SK-N-SH (cell line): Measurements from ENCODE around the gene ADAMTS13. TPM values are rescaled to one million over a fixed set of nuclear protein-coding genes. Genes with fewer than 3 reads are reported as not detected.

Experiments
- CTCF ChIA-PET: fragments of 300-600, 350-600 bp; formaldehyde crosslinking; extraction: SDS; loops from one replicate; lab custom pipeline; 2021; lab: Yijun Ruan, JAX
- POLR2A ChIA-PET: fragments of 350-600 bp; sonication (Branson Sonifier 250); formaldehyde crosslinking; extraction: SDS; loops from one replicate; lab custom pipeline; 2020; ENCODE audit warnings: antibody characterized with exemption, inconsistent platforms; lab: Yijun Ruan, JAX
- DNase-seq: peaks from one replicate; pipeline ENCODE4 v3.0.0; 2012
- H2AFZ ChIP-seq: fragments of 200-600 bp; sonication (generic); 2 replicates; pipeline ENCODE4 v1.8.1; 2016; ENCODE audit warnings: antibody characterized with exemption, mild to moderate bottlenecking, low read depth
- H3F3A ChIP-seq: fragments of 200-600 bp; sonication (generic); replicated peaks from 2 replicates; pipeline ENCODE3; 2016; ENCODE audit warnings: antibody characterized with exemption, mild to moderate bottlenecking; ENCODE audit not compliant: insufficient read depth
- H3K27ac ChIP-seq, 2 experiments: fragments of 200-500 bp in 1 of 2; fragments of 200-600 bp in 1 of 2; sonication (Bioruptor generic) in 1 of 2; sonication (generic), shearing (Covaris generic) in 1 of 2; 2 replicates each; pipeline versions ENCODE4 v1.5.1 to v1.6.1; 2014 to 2016; ENCODE audit warnings: low read depth in 2 of 2, inconsistent platforms in 1 of 2, low read length in 1 of 2, mild to moderate bottlenecking in 1 of 2, mixed read lengths in 1 of 2
- H3K27me3 ChIP-seq: fragments of 200-600 bp; sonication (generic), shearing (Covaris generic); 2 replicates; pipeline ENCODE4 v1.6.1; 2016; ENCODE audit warnings: mixed run types; ENCODE audit not compliant: insufficient read depth
- H3K36me3 ChIP-seq, 2 experiments: fragments of 200-500 bp in 1 of 2; fragments of 200-600 bp in 1 of 2; sonication (Bioruptor generic) in 1 of 2; sonication (generic) in 1 of 2; replicated peaks in 1 of 2; 2 replicates each; pipeline versions ENCODE3 to v1.5.1; 2014 to 2016; ENCODE audit warnings: low read length in 1 of 2, mild to moderate bottlenecking in 1 of 2; ENCODE audit not compliant: insufficient read depth in 2 of 2, control insufficient read depth in 1 of 2
- H3K4me1 ChIP-seq, 2 experiments: fragments of 200-500 bp in 1 of 2; fragments of 200-600 bp in 1 of 2; sonication (Bioruptor generic) in 1 of 2; sonication (generic), shearing (Covaris generic) in 1 of 2; 2 replicates each; pipeline versions ENCODE4 v1.5.1 to v1.6.1; 2014 to 2016; ENCODE audit warnings: low read depth in 1 of 2, low read length in 1 of 2, mixed run types in 1 of 2; ENCODE audit not compliant: insufficient read depth in 2 of 2, control insufficient read depth in 1 of 2
- H3K4me2 ChIP-seq: fragments of 200-600 bp; sonication (generic), shearing (Covaris generic); 2 replicates; pipeline ENCODE4 v1.6.1; 2017; ENCODE audit warnings: mixed run types
- H3K4me3 ChIP-seq, 2 experiments: fragments of 200-500 bp in 1 of 2; fragments of 200-600 bp in 1 of 2; sonication (Bioruptor generic) in 1 of 2; sonication (generic), shearing (Covaris generic) in 1 of 2; 2 replicates each; pipeline versions ENCODE4 v1.5.1 to v1.8.1; 2014 to 2016; ENCODE audit warnings: low read depth in 2 of 2, inconsistent platforms in 1 of 2, low read length in 1 of 2, mild to moderate bottlenecking in 1 of 2, mixed read lengths in 1 of 2, moderate library complexity in 1 of 2
- H3K79me2 ChIP-seq: fragments of 200-600 bp; sonication (generic); 2 replicates; pipeline ENCODE4 v1.8.1; 2017; ENCODE audit warnings: mild to moderate bottlenecking; ENCODE audit not compliant: insufficient read depth
- H3K9ac ChIP-seq: fragments of 200-600 bp; sonication (generic); 2 replicates; pipeline ENCODE4 v1.6.1; 2017; ENCODE audit warnings: mixed run types
- H3K9me2 ChIP-seq: fragments of 200-600 bp; sonication (generic); 2 replicates; pipeline ENCODE4 v1.6.1; 2017; ENCODE audit warnings: mixed run types
- H3K9me3 ChIP-seq: fragments of 200-600 bp; sonication (generic); 2 replicates; pipeline ENCODE4 v1.6.1; 2017; ENCODE audit warnings: mixed run types, mild to moderate bottlenecking, moderate library complexity
- H4K20me1 ChIP-seq: fragments of 200-600 bp; sonication (generic); 2 replicates; pipeline ENCODE4 v1.6.1; 2017; ENCODE audit warnings: mild to moderate bottlenecking, mixed run types; ENCODE audit not compliant: insufficient read depth
- CTCF ChIP-seq: fragments of 200-600 bp; sonication (generic); IDR thresholded peaks from 2 replicates; pipeline ENCODE4 v1.6.1; 2017; ENCODE audit warnings: antibody characterized with exemption, mild to moderate bottlenecking, moderate library complexity
- ELF1 ChIP-seq: IDR thresholded peaks from 2 replicates; pipeline ENCODE4 v1.4.0; 2012
- EP300 ChIP-seq, 2 experiments: IDR thresholded peaks; 2 replicates each; pipeline versions ENCODE4 v1.4.0 to v1.6.1; 2012; ENCODE audit warnings: borderline replicate concordance in 1 of 2, low read depth in 1 of 2, low read length in 1 of 2
- FOSL2 ChIP-seq: IDR thresholded peaks from 2 replicates; pipeline ENCODE4 v1.4.0; 2012; ENCODE audit warnings: low read depth, mild to moderate bottlenecking, moderate library complexity, borderline replicate concordance
- FOXJ3 ChIP-seq: sonication (generic); formaldehyde crosslinking; IDR thresholded peaks from 2 replicates; pipeline ENCODE4 v1.5.1; 2020; ENCODE audit warnings: mild to moderate bottlenecking, missing genetic modification reagents
- GABPA ChIP-seq: IDR thresholded peaks from 2 replicates; pipeline ENCODE4 v1.4.0; 2012; ENCODE audit warnings: low read depth, mild to moderate bottlenecking
- GATA2 ChIP-seq: sonication (generic); formaldehyde crosslinking; IDR thresholded peaks from 2 replicates; pipeline ENCODE4 v1.5.0; 2020; ENCODE audit warnings: mild to moderate bottlenecking, missing genetic modification reagents
- IRF3 ChIP-seq: fragments of 150-350 bp; IDR thresholded peaks from 2 replicates; pipeline ENCODE4 v1.6.1; 2016; ENCODE audit warnings: mild to moderate bottlenecking, low read depth, low read length
- JUND ChIP-seq: IDR thresholded peaks from 2 replicates; pipeline ENCODE4 v1.4.0; 2012
- MAX ChIP-seq: IDR thresholded peaks from 2 replicates; pipeline ENCODE4 v1.4.0; 2012; ENCODE audit warnings: low read depth
- MXI1 ChIP-seq: IDR thresholded peaks from 2 replicates; pipeline ENCODE4 v1.6.1; 2012; ENCODE audit warnings: mild to moderate bottlenecking, low read depth, low read length, improper control_type of control experiment
- NFIC ChIP-seq: IDR thresholded peaks from 2 replicates; pipeline ENCODE4 v1.4.0; 2012; ENCODE audit warnings: borderline replicate concordance
- PBX3 ChIP-seq: IDR thresholded peaks from 2 replicates; pipeline ENCODE4; 2012
- RAD21 ChIP-seq: IDR thresholded peaks from 2 replicates; pipeline ENCODE4 v1.6.1; 2012; ENCODE audit warnings: mild to moderate bottlenecking, low read length
- RFX5 ChIP-seq: IDR thresholded peaks from 2 replicates; pipeline ENCODE4 v1.6.1; 2012; ENCODE audit warnings: mild to moderate bottlenecking, improper control_type of control experiment, low read length
- SMC3 ChIP-seq: IDR thresholded peaks from 2 replicates; pipeline ENCODE4 v1.6.1; 2012; ENCODE audit warnings: low read depth, low read length, improper control_type of control experiment
- USF1 ChIP-seq: IDR thresholded peaks from 2 replicates; pipeline ENCODE4 v1.4.0; 2012; ENCODE audit warnings: low read depth, borderline replicate concordance
- YY1 ChIP-seq: IDR thresholded peaks from 2 replicates; pipeline ENCODE4 v1.4.0; 2012; ENCODE audit warnings: low read depth, mild to moderate bottlenecking
- WGBS: methylation state at CpG from one replicate; pipeline ENCODE4 v1.1.6; 2017; ENCODE audit warnings: low lambda C conversion rate; 5-methylcytosine and 5-hydroxymethylcytosine counted together
- polyA plus RNA-seq, 3 experiments: library from polyadenylated mRNA; depleted of rRNA; stranded (reverse); fragments of >200 nt; gene quantifications; 2 replicates each; pipeline ENCODE4 v1.2.3, GENCODE V29; 2012
- TF ChIP-seq, protein P1 (sequence below): IDR thresholded peaks from 2 replicates; pipeline ENCODE4 v1.4.0; 2012; ENCODE audit warnings: low read depth, borderline replicate concordance

The ADAMTS13 gene
- polyA plus RNA-seq, 1 of the 3 experiments (the other 2 are of a cell fraction) = 10.6 TPM

DNA sequence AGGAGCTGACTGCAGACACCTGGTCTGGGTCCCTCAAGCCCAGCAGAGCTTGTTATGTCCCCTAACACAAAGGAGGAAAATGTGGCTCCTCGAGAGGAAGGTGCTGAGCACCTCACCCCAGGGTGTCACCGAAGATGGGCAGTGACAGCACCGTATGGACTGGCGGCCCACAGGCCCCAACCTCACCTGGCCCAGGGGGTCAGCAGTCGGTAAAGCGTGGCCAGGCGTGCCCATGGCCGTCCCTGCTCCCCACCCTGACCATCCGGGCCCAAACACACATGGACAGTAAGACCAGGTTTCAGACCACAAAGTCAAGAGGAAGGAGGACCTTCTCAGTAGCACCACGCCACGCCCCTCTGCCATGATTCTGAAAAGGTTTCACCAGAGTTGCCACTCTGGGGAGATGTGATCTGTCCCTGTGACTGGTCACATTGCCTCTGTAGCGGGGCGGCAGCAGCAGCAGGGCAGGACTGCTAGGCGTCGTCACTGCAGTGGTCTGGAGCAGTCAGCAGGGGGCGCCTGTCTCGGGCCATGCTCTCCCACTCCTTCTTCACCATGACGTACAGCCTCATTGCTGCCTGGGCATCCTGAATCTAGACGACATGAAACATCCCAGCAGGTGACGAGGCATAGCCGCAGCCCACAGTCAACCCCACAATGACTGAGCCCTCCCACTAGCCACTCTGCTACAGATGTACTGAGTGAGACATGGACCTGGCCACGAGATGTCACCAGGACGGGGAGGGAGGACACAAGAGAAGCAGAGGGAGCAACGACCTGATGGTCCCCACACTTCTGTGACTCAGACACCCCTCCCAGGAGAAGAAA, 15.5 kb upstream of the ADAMTS13 start:
- Histone ChIP-seq H3K79me2 (no peaks in the 10 kb centered on the region), H2AFZ (no peak overlapping the region), H3K9ac (no peak overlapping the region), H3K27me3 (no peaks in the 10 kb centered on the region), H3K36me3 (peaks cover 29 to 49% of the 10 kb centered on the region in 2 experiments), H3K4me3 (peak overlapping the region in 1 of 2 experiments; percentile 33; a peak in 1 of 4 replicates), H3K4me1 (no peaks in the 10 kb centered on the region), H3K4me2 (no peak overlapping the region), H4K20me1 (no peaks in the 10 kb centered on the region), H3K27ac (no peak overlapping the region), H3K9me3 (no peaks in the 10 kb centered on the region), H3F3A (peaks cover 4% of the 10 kb centered on the region), H3K9me2 (no peaks in the 10 kb centered on the region)
- ChIA-PET CTCF (interaction anchor here (0.6 to 3.0 kb wide), 7 partner anchors 10 to 210 kb away, joined by 3 to 23 read pairs (median 4); partner anchors contain the start of gene REXO4), POLR2A (no interaction called here)
- DNase-seq = peak; percentile 91
- peak; percentile 72 for TF ChIP-seq RAD21
- TF ChIP-seq FOXJ3 (CRISPR knock-in tag) = no peak
- TF ChIP-seq GATA2 = no peak
- TF ChIP-seq MXI1 = peak; percentile 53; the same call in 1 of the 2 replicates
- peak; percentile 87 for TF ChIP-seq SMC3
- peak; percentile 89 for TF ChIP-seq CTCF
- TF ChIP-seq NFIC = no peak
- TF ChIP-seq GABPA = no peak
- peak; percentile 41; the same call in 1 of the 2 replicates for TF ChIP-seq MAX
- TF ChIP-seq, protein P1, sequence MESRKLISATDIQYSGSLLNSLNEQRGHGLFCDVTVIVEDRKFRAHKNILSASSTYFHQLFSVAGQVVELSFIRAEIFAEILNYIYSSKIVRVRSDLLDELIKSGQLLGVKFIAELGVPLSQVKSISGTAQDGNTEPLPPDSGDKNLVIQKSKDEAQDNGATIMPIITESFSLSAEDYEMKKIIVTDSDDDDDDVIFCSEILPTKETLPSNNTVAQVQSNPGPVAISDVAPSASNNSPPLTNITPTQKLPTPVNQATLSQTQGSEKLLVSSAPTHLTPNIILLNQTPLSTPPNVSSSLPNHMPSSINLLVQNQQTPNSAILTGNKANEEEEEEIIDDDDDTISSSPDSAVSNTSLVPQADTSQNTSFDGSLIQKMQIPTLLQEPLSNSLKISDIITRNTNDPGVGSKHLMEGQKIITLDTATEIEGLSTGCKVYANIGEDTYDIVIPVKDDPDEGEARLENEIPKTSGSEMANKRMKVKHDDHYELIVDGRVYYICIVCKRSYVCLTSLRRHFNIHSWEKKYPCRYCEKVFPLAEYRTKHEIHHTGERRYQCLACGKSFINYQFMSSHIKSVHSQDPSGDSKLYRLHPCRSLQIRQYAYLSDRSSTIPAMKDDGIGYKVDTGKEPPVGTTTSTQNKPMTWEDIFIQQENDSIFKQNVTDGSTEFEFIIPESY = no peak
- TF ChIP-seq YY1 = no peak
- WGBS = 93% methylated on average over 3 of the region's 24 CpGs

DNA sequence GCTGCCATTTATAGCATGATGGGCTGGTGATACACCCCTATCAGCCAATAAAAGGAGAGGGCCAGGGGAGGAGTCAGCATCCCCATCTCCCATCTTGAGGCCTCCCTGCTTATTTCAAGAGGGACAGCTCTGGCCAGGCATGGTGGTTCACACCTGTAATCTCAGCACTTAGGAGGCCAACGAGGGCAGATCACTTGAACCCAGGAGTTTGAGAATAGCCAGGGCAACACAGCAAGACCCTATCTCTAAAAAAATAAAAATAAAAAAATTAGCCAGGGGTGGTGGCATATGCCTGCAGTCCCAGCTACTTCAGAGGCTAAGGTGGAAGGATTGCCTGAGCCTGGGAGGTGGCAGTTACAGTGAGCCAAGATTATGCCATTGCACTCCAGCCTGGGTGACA, 14.1 kb upstream of the ADAMTS13 start:
- Histone ChIP-seq H3K4me3 (no peak overlapping the region), H3K27ac (no peak overlapping the region), H3K79me2 (0 out of 2 replicates have a peak, but pooled peaks cover 6% of the 10 kb centered on the region), H3K9me2 (no peaks in the 10 kb centered on the region), H3K4me1 (no peaks in the 10 kb centered on the region), H3K27me3 (no peaks in the 10 kb centered on the region), H3K36me3 (peaks cover 32 to 54% of the 10 kb centered on the region in 2 experiments), H3K9ac (no peak overlapping the region), H2AFZ (no peak overlapping the region), H3F3A (peaks cover 4% of the 10 kb centered on the region), H3K4me2 (no peak overlapping the region), H4K20me1 (no peaks in the 10 kb centered on the region), H3K9me3 (no peaks in the 10 kb centered on the region)
- ChIA-PET POLR2A (no interaction called here), CTCF (interaction anchor here (1.2 to 1.4 kb wide), 3 partner anchors 51 to 82 kb away, joined by 3 to 4 read pairs (median 3); partner anchors contain the start of gene SLC2A6)
- WGBS = 67% methylated on average over 1 of the region's 1 CpG
- no peak for DNase-seq
- TF ChIP-seq FOSL2 (no peak), USF1 (no peak), EP300 (IDR thresholded peaks at IDR 0.05; ENCODE audit: borderline replicate concordance in 1 of 2, low read depth in 1 of 2, low read length in 1 of 2) (no peak), RFX5 (no peak), ELF1 (no peak), MAX (no peak), IRF3 (no peak), PBX3 (no peak), JUND (no peak)
